IMR-90 (cell line): ENCODE data around the gene ZBTB33.

Experiments used
- CTCF ChIP-seq: conservative IDR thresholded peaks from 2 replicates; pipeline ENCODE4 v1.5.1; 2012; ENCODE audit warnings: mild to moderate bottlenecking, low read depth, low read length, improper control_type of control experiment
- MAFK ChIP-seq: IDR thresholded peaks from 2 replicates; pipeline ENCODE4 v1.6.1; 2012; ENCODE audit warnings: low read depth, low read length, improper control_type of control experiment
- POLR2A ChIP-seq: IDR thresholded peaks from 2 replicates; pipeline ENCODE4 v1.6.1; 2012; ENCODE audit warnings: mild to moderate bottlenecking, low read depth, low read length
- RCOR1 ChIP-seq: IDR thresholded peaks from 2 replicates; pipeline ENCODE4 v1.6.1; 2012; ENCODE audit warnings: mild to moderate bottlenecking, low read length, improper control_type of control experiment; ENCODE audit not compliant: insufficient replicate concordance

- no peak for TF ChIP-seq RCOR1
- TF ChIP-seq CTCF, result no peak
- TF ChIP-seq POLR2A, result no peak
- TF ChIP-seq MAFK, result no peak
Observed at GRCh38 chrX:120205816-120206753, 44.5 kb upstream of the ZBTB33 start.
